ENCODE measurements around the gene SENP6. TPM values are rescaled to one million over a fixed set of nuclear protein-coding genes. Genes with fewer than 3 reads are reported as not detected.

Gene SENP6
- polyA plus RNA-seq, 1 experiment, result 9.9 TPM

- Histone ChIP-seq H3K4me3 (ENCODE audit: low read depth, low read length) (no peak overlapping the region), H3K27me3 (ENCODE audit: control insufficient read depth, insufficient read depth, low read length) (no peaks in the 10 kb centered on the region), H3K36me3 (ENCODE audit: control insufficient read depth, insufficient read depth, low read length) (no peaks in the 10 kb centered on the region)
- no peak for TF ChIP-seq CTCF (IDR thresholded peaks at IDR 0.05; ENCODE audit: insufficient read depth, low read depth, low read length)
- CTCF ChIA-PET, result no interaction called here
- POLR2A ChIA-PET, result no interaction called here
- no peak for DNase-seq (ENCODE audit: low read depth)
Measured at GRCh38 chr6:75766387-75766786, 164.7 kb downstream of the SENP6 start.

Small RNA genes lying within 50 kb of the gene (small RNA-seq; reads per million reads assigned to genes)
- gene RNU6-1016P (ENCODE audit: insufficient read length, low read depth, low replicate concordance) (not detected), gene RNU6-1338P (ENCODE audit: insufficient read length, low read depth, low replicate concordance) (not detected), gene RNU6-155P (ENCODE audit: insufficient read length, low read depth, low replicate concordance) (not detected)

Other genes with a start within 250 kb of the SENP6 start
- 0.44 and 0.63 TPM in 2 replicates for gene FILIP1, start 108.1 kb upstream of the SENP6 start, polyA plus RNA-seq (2011; rRNA removed)
- 4.7 and 8.0 TPM in 2 replicates for gene MYO6, start 147.4 kb downstream of the SENP6 start, polyA plus RNA-seq (2011; rRNA removed)